Body of pancreas (tissue), 4 donors: ENCODE results near the gene MST1. TPM values are rescaled to one million over a fixed set of nuclear protein-coding genes. Genes with fewer than 3 reads are reported as not detected.

Experiments used
- ATAC-seq: fragments of 150-250 bp; one replicate; pipeline ENCODE4 v1.9.1; 2016
- DNase-seq, 4 donors: peaks; one replicate each; pipeline ENCODE4 v3.0.0-alpha.2; 2019
- H3K27ac ChIP-seq, 4 donors: fragments of 200-600 bp; sonication (generic); 1 replicate in 3 of 4; 2 replicates in 1 of 4; pipeline versions ENCODE4 v1.5.1 to v1.6.1; 2016 to 2019; ENCODE audit warnings: mild to moderate bottlenecking in 1 of 4, mixed read lengths in 1 of 4, moderate library complexity in 1 of 4
- H3K27me3 ChIP-seq, 2 donors: fragments of 200-600 bp; sonication (generic); one replicate each; pipeline ENCODE4 v1.6.0; 2016; ENCODE audit warnings: mild to moderate bottlenecking in 1 of 2
- H3K36me3 ChIP-seq, 2 donors: fragments of 200-600 bp; sonication (generic); replicated peaks in 1 of 2; 2 replicates each; pipeline ENCODE4 v1.5.1; 2016; ENCODE audit warnings: low read depth in 2 of 2; ENCODE audit not compliant: insufficient read depth in 1 of 2
- H3K4me1 ChIP-seq: fragments of 200-600 bp; sonication (generic); one replicate; pipeline ENCODE4 v1.6.0; 2016
- H3K4me3 ChIP-seq, 2 donors: fragments of 200-600 bp; sonication (generic); 1 replicate in 1 of 2; 2 replicates in 1 of 2; pipeline ENCODE4 v1.5.1; 2016 to 2019
- H3K9me3 ChIP-seq, 3 donors: fragments of 200-600 bp; sonication (generic); 1 replicate in 2 of 3; 2 replicates in 1 of 3; pipeline ENCODE4 v1.5.1; 2016
- POLR2A ChIP-seq, 3 donors: fragments of 450-650 bp; IDR thresholded peaks; one replicate each; pipeline ENCODE4 v1.6.1; 2016; ENCODE audit warnings: antibody characterized with exemption in 3 of 3, mild to moderate bottlenecking in 2 of 3
- WGBS, 2 donors: methylation state at CpG; one replicate each; pipeline ENCODE4 v1.1.5; 2017; 5-methylcytosine and 5-hydroxymethylcytosine counted together
- intact Hi-C: fragments of 100-400 bp; cut with DNase I; formaldehyde crosslinking; loops from one replicate; pipeline ENCODE4 v1.15.1; 2023
- total RNA-seq, 2 donors: library from RNA; depleted of rRNA; stranded (reverse); fragments of >200 nt; gene quantifications; one replicate each; pipeline ENCODE4 v1.1.0, GENCODE V29; 2016
- TF ChIP-seq, protein P1 (sequence below), 7 experiments: fragments of 450-650 bp in 4 of 7; fragments of 200-600 bp in 3 of 7; sonication (generic) in 3 of 7; IDR thresholded peaks; one replicate each; pipeline ENCODE4 v1.5.1; 2016 to 2019; ENCODE audit warnings: antibody characterized with exemption in 7 of 7

MST1 gene
- total RNA-seq, 2 donors from 2014 or later = 16.9 to 80.4 TPM

DNA sequence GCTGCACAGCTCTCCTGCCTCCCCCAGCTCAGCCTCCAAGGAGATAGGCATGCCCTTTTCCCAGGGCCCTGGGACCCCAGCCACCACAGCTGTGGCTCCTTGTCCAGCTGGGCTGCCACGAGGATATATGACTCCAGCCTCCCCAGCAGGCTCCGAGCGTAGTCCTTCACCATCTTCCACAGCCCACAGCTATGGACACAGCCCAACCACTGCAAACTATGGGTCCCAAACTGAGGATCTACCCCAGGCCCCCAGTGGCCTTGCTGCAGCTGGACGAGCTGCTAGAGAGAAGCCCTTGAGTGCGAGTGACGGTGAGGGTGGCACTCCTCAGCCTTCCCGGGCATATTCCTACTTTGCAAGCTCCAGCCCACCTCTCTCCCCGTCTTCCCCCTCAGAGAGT is 35.7 kb downstream of the MST1 start:
- H3K36me3 ChIP-seq = no peaks in the 10 kb centered on the region
- intact Hi-C loops = no loop called here
- H3K9me3 ChIP-seq = no peaks in the 10 kb centered on the region
- no peak for ATAC-seq
- TF ChIP-seq, protein P1, sequence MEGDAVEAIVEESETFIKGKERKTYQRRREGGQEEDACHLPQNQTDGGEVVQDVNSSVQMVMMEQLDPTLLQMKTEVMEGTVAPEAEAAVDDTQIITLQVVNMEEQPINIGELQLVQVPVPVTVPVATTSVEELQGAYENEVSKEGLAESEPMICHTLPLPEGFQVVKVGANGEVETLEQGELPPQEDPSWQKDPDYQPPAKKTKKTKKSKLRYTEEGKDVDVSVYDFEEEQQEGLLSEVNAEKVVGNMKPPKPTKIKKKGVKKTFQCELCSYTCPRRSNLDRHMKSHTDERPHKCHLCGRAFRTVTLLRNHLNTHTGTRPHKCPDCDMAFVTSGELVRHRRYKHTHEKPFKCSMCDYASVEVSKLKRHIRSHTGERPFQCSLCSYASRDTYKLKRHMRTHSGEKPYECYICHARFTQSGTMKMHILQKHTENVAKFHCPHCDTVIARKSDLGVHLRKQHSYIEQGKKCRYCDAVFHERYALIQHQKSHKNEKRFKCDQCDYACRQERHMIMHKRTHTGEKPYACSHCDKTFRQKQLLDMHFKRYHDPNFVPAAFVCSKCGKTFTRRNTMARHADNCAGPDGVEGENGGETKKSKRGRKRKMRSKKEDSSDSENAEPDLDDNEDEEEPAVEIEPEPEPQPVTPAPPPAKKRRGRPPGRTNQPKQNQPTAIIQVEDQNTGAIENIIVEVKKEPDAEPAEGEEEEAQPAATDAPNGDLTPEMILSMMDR (IDR thresholded peaks at IDR 0.05) = no peak
- TF ChIP-seq POLR2A (IDR thresholded peaks at IDR 0.05) = no peak
- H3K27me3 ChIP-seq = no peaks in the 10 kb centered on the region
- 75 to 78% methylated on average over 5 to 8 of the region's 8 CpGs for WGBS, 2 donors
- DNase-seq = no peak
- H3K4me3 ChIP-seq = no peak overlapping the region
- H3K4me1 ChIP-seq = peaks cover 4% of the 10 kb centered on the region
- no peak overlapping the region for H3K27ac ChIP-seq

DNA sequence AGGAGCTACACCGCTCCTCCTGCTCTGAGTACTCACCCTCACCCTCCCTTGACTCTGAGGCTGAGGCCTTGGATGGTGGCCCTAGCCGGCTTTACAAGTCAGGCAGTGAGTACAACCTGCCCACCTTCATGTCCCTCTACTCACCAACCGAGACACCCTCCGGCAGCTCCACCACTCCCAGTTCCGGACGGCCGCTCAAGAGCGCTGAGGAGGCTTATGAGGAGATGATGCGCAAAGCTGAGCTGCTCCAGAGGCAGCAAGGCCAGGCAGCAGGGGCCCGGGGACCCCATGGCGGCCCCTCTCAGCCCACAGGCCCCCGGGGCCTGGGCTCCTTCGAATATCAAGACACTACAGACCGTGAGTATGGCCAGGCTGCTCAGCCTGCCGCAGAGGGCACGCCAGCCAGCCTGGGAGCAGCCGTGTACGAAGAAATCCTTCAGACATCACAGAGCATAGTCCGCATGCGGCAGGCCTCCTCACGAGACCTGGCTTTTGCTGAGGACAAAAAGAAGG is 36.3 kb downstream of the MST1 start:
- ATAC-seq = no peak
- intact Hi-C loops = no loop called here

DNA sequence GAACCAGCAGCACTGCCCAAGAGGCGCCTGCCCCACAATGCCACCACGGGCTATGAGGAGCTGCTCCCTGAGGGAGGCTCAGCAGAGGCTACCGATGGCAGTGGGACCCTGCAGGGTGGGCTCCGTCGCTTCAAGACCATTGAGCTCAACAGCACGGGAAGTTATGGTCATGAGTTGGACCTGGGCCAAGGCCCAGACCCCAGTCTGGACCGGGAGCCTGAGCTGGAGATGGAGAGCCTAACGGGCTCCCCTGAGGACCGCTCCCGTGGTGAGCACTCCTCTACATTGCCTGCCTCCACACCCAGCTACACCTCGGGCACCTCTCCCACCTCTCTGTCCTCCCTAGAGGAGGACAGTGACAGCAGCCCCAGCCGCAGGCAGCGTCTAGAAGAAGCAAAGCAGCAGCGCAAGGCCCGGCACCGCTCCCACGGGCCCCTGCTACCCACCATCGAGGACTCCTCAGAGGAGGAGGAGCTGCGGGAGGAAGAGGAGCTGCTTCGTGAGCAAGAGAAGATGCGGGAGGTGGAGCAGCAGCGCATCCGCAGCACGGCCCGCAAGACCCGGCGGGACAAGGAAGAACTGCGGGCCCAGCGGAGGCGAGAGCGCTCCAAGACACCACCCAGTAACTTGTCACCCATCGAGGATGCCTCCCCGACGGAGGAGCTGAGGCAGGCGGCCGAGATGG is 36.9 kb downstream of the MST1 start:
- H3K36me3 ChIP-seq = no peaks in the 10 kb centered on the region
- no peaks in the 10 kb centered on the region for H3K9me3 ChIP-seq
- no peak overlapping the region for H3K4me3 ChIP-seq
- H3K4me1 ChIP-seq = peaks cover 16% of the 10 kb centered on the region
- 89 to 91% methylated on average over 25 to 34 of the region's 36 CpGs for WGBS, 2 donors
- no peak overlapping the region for H3K27ac ChIP-seq
- TF ChIP-seq POLR2A (IDR thresholded peaks at IDR 0.05) = no peak
- TF ChIP-seq, protein P1 (IDR thresholded peaks at IDR 0.05) = no peak
- H3K27me3 ChIP-seq = no peaks in the 10 kb centered on the region
- DNase-seq (no peak), ATAC-seq (no peak)
- intact Hi-C loops = no loop called here

More for the DNA sequence above, 36.3 kb downstream of the MST1 start:
- Histone ChIP-seq H3K9me3 (no peaks in the 10 kb centered on the region), H3K27ac (no peak overlapping the region), H3K36me3 (no peaks in the 10 kb centered on the region), H3K4me3 (no peak overlapping the region), H3K27me3 (no peaks in the 10 kb centered on the region), H3K4me1 (peaks cover 10% of the 10 kb centered on the region)
- 85 to 91% methylated on average over 19 to 21 of the region's 21 CpGs for WGBS, 2 donors
- no peak for DNase-seq
- no peak for TF ChIP-seq POLR2A (IDR thresholded peaks at IDR 0.05)
- TF ChIP-seq, protein P1 (IDR thresholded peaks at IDR 0.05) = no peak

GRCh38 chr3:49650637-49651036 is 38.6 kb downstream of the MST1 start:
- WGBS, 2 donors = 68 to 80% methylated on average over 7 to 8 of the region's 8 CpGs
- Histone ChIP-seq H3K27me3 (no peaks in the 10 kb centered on the region), H3K36me3 (no peaks in the 10 kb centered on the region), H3K27ac (no peak overlapping the region), H3K4me1 (peaks cover 18% of the 10 kb centered on the region), H3K9me3 (no peaks in the 10 kb centered on the region), H3K4me3 (no peak overlapping the region)
- TF ChIP-seq, protein P1 (IDR thresholded peaks at IDR 0.05) = no peak
- TF ChIP-seq POLR2A (IDR thresholded peaks at IDR 0.05) = no peak
- ATAC-seq (no peak), DNase-seq (no peak)
- intact Hi-C loops = no loop called here

DNA sequence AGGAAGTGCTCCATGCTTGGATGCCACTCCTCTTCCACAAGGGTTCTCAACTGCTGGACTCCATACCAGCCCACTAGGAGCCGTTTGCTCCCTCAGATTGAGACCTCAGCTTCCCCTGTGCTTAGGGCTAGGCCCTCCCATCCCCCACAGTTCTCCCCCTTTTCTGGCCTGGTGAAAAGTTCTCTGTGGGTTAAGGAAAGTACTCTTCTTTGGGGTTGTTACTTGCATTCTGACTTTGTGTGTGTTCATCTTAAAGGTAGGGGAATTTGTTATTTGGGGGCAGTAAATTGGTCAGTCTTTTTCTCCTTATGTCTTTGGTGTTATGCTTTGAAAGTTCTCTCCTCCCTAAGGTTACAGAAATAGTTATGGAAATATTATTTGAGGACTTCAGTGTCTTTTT is 39.1 kb downstream of the MST1 start:
- no peaks in the 10 kb centered on the region for H3K9me3 ChIP-seq
- intact Hi-C loops = no loop called here
- TF ChIP-seq POLR2A (IDR thresholded peaks at IDR 0.05) = no peak
- TF ChIP-seq, protein P1 (IDR thresholded peaks at IDR 0.05) = no peak
- no peak for ATAC-seq
- peaks cover 18% of the 10 kb centered on the region for H3K4me1 ChIP-seq
- H3K36me3 ChIP-seq = no peaks in the 10 kb centered on the region
- 75 to 92% methylated on average over 1 of the region's 1 CpG for WGBS, 2 donors
- H3K27me3 ChIP-seq = no peaks in the 10 kb centered on the region
- no peak for DNase-seq
- H3K4me3 ChIP-seq = no peak overlapping the region
- no peak overlapping the region for H3K27ac ChIP-seq
